SK-N-SH (cell line): ENCODE measurements around the gene PARVB.

Experiments used
- CTCF ChIP-seq: fragments of 200-600 bp; sonication (generic); IDR thresholded peaks from 2 replicates; pipeline ENCODE4 v1.6.1; 2017; ENCODE audit warnings: antibody characterized with exemption, mild to moderate bottlenecking, moderate library complexity
- EZH2phosphoT487 ChIP-seq: fragments of 200-600 bp; sonication (generic); IDR thresholded peaks from 2 replicates; pipeline ENCODE4 v1.6.1; 2017; ENCODE audit warnings: low read depth, mixed run types, mild to moderate bottlenecking, antibody characterized with exemption, moderate library complexity, borderline replicate concordance
- GABPA ChIP-seq: IDR thresholded peaks from 2 replicates; pipeline ENCODE4 v1.4.0; 2012; ENCODE audit warnings: low read depth, mild to moderate bottlenecking
- MAX ChIP-seq: IDR thresholded peaks from 2 replicates; pipeline ENCODE4 v1.4.0; 2012; ENCODE audit warnings: low read depth
- USF2 ChIP-seq: fragments of 150-350 bp; IDR thresholded peaks from 2 replicates; pipeline ENCODE4 v1.6.1; 2017; ENCODE audit warnings: antibody characterized with exemption, low read length, low read depth, borderline replicate concordance
- TF ChIP-seq, protein P1 (sequence below): IDR thresholded peaks from 2 replicates; pipeline ENCODE4 v1.6.1; 2012; ENCODE audit warnings: mild to moderate bottlenecking, low read depth, low read length, moderate library complexity
- TF ChIP-seq, protein P2 (sequence below): IDR thresholded peaks from 2 replicates; pipeline ENCODE4 v1.4.0; 2012; ENCODE audit warnings: low read depth, borderline replicate concordance

GRCh38 chr22:44119669-44120313, 95.7 kb downstream of the PARVB start:
- TF ChIP-seq, protein P1, sequence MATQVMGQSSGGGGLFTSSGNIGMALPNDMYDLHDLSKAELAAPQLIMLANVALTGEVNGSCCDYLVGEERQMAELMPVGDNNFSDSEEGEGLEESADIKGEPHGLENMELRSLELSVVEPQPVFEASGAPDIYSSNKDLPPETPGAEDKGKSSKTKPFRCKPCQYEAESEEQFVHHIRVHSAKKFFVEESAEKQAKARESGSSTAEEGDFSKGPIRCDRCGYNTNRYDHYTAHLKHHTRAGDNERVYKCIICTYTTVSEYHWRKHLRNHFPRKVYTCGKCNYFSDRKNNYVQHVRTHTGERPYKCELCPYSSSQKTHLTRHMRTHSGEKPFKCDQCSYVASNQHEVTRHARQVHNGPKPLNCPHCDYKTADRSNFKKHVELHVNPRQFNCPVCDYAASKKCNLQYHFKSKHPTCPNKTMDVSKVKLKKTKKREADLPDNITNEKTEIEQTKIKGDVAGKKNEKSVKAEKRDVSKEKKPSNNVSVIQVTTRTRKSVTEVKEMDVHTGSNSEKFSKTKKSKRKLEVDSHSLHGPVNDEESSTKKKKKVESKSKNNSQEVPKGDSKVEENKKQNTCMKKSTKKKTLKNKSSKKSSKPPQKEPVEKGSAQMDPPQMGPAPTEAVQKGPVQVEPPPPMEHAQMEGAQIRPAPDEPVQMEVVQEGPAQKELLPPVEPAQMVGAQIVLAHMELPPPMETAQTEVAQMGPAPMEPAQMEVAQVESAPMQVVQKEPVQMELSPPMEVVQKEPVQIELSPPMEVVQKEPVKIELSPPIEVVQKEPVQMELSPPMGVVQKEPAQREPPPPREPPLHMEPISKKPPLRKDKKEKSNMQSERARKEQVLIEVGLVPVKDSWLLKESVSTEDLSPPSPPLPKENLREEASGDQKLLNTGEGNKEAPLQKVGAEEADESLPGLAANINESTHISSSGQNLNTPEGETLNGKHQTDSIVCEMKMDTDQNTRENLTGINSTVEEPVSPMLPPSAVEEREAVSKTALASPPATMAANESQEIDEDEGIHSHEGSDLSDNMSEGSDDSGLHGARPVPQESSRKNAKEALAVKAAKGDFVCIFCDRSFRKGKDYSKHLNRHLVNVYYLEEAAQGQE, result no peak
- TF ChIP-seq GABPA (no peak), CTCF (no peak), USF2 (no peak), EZH2phosphoT487 (no peak), MAX (no peak)
- TF ChIP-seq, protein P2, sequence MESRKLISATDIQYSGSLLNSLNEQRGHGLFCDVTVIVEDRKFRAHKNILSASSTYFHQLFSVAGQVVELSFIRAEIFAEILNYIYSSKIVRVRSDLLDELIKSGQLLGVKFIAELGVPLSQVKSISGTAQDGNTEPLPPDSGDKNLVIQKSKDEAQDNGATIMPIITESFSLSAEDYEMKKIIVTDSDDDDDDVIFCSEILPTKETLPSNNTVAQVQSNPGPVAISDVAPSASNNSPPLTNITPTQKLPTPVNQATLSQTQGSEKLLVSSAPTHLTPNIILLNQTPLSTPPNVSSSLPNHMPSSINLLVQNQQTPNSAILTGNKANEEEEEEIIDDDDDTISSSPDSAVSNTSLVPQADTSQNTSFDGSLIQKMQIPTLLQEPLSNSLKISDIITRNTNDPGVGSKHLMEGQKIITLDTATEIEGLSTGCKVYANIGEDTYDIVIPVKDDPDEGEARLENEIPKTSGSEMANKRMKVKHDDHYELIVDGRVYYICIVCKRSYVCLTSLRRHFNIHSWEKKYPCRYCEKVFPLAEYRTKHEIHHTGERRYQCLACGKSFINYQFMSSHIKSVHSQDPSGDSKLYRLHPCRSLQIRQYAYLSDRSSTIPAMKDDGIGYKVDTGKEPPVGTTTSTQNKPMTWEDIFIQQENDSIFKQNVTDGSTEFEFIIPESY, result no peak
